ENCODE results near the gene SSNA1.
A peak's percentile ranks its signal among the peaks of the same experiment; 100 is the strongest.

SSNA1 gene

DNA sequence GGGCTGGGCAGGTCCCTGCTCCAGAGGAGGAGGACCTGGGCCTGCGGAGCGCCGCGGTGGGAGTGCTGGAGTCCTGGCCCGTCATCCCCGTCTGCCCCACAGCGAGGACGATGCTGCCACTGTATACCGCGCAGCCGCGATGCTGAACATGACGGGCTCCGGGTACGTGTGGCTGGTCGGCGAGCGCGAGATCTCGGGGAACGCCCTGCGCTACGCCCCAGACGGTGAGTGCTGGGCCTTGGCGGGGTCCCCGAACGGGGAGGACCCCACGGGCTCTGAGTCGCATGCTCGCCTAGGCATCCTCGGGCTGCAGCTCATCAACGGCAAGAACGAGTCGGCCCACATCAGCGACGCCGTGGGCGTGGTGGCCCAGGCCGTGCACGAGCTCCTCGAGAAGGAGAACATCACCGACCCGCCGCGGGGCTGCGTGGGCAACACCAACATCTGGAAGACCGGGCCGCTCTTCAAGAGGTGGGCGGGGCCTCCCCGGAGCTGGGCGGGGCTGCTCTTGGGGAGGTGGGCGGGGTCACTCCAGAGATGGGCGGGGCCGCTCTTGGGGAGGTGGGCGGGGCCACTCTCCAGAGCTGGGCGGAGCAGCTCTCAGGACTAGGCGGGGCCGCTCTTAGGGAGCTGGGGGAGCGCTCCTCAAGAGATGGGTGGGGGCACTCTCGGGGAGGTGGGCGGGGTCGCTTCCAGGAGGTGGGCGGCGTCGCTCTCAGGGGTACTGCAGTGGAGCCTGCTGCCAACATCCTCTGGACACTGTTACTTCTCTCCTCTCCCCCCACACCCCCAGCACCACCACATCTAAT, 31.7 kb upstream of the SSNA1 start:
- DNase-seq, result peak; percentile 69

DNA sequence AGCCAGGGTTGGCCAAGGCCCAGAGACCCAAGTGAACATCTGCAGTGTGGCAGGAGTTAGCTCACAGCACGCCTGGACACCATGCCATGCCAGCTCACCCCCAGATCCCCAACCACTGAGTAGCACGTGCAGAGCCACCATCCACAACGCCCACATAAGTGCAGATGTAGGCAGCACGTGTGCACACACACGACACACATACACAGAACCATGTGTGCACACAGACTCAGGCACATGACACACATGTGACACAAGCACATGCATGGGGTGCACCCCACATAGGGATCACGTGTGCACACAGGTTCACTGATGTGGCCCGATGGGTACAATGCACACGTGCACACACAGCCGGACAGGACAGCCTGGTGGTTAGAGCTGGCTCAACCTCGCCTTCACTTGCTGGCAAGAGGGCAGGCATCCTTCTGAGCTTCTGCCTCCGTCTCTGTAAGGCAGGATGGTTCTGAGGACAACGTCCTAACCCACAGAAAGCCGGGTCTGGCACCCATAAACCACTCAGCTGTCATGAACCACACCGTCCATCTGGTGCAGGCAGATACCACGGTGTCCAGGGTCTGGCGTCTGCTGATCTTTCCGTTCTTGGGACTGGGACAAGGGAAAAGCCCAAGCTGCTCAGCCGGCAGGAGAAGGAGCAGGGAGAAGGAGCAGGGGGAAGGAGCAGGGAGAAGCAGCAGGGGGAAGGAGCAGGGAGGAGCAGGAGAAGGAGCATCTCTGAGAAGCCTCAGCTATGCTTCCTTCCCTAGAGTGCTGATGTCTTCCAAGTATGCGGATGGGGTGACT, 30.7 kb upstream of the SSNA1 start:
- no peak for DNase-seq

GRCh38 chr9:137158625-137159024, 29.9 kb upstream of the SSNA1 start:
- no peak for DNase-seq

- DNase-seq, result no peak
These were observed 29.1 kb upstream of the SSNA1 start for GRCh38 chr9:137159105-137160053.

DNA sequence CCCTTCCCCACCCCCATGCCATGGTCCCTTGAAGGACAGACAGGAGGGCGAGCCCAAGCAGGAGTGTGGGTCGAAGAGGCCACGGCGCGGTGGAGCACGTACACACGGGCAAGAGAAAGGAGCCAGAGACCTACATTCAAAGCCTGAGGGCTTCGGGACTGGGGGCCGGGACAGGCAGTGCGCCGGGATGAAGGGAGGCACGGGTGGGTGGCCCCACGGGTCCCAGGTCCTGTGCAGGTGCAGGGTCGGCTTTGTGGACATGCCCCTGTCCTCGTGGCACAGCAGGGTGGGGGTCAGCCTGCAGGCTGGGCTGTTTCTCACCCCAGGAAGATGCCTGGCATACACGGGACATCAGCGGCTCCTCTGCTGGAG, 28.4 kb upstream of the SSNA1 start:
- no peak for DNase-seq

- DNase-seq, result no peak
These were observed 27.5 kb upstream of the SSNA1 start for GRCh38 chr9:137160716-137161557.

GRCh38 chr9:137161558-137162486, 26.7 kb upstream of the SSNA1 start:
- DNase-seq, result no peak

DNA sequence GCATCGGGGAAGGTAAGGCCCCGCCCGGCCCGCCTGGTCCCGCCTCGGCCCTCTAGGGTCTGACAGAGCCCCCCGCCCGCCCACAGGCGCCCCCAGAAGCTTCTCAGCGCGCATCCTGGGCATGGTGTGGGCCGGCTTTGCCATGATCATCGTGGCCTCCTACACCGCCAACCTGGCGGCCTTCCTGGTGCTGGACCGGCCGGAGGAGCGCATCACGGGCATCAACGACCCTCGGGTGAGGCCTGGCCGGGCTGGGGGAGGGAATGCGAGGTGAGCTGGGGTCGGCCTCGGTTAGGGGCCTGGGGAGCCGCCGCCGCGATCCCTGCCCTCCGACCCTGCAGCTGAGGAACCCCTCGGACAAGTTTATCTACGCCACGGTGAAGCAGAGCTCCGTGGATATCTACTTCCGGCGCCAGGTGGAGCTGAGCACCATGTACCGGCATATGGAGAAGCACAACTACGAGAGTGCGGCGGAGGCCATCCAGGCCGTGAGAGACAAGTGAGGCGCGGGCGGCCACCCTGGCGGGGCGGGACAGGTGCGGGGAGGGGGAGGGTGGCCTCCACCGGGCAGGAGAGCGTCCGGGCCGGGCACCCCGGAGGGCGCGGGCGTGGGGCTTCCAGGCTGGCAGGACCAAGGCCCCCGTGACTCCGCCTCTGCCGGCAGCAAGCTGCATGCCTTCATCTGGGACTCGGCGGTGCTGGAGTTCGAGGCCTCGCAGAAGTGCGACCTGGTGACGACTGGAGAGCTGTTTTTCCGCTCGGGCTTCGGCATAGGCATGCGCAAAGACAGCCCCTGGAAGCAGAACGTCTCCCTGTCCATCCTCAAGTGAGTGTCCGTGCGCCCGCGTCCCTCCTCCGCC, 25.7 kb upstream of the SSNA1 start:
- no peak for DNase-seq

DNA sequence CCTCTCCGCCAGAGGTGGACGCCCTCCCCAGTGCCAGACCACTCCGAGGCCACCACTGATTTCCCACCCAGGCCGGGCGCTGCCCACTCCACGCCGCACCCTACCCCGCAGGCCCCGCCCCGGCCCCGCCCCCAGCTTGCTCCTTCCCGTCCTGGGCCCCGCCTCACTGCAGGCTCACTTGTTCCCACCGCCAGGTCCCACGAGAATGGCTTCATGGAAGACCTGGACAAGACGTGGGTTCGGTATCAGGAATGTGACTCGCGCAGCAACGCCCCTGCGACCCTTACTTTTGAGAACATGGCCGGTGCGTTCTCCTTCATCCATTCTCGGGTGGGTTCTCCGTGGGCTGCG, 25.1 kb upstream of the SSNA1 start:
- DNase-seq, result no peak

- no peak for DNase-seq
These were observed 24.7 kb upstream of the SSNA1 start for GRCh38 chr9:137163805-137164204.

DNA sequence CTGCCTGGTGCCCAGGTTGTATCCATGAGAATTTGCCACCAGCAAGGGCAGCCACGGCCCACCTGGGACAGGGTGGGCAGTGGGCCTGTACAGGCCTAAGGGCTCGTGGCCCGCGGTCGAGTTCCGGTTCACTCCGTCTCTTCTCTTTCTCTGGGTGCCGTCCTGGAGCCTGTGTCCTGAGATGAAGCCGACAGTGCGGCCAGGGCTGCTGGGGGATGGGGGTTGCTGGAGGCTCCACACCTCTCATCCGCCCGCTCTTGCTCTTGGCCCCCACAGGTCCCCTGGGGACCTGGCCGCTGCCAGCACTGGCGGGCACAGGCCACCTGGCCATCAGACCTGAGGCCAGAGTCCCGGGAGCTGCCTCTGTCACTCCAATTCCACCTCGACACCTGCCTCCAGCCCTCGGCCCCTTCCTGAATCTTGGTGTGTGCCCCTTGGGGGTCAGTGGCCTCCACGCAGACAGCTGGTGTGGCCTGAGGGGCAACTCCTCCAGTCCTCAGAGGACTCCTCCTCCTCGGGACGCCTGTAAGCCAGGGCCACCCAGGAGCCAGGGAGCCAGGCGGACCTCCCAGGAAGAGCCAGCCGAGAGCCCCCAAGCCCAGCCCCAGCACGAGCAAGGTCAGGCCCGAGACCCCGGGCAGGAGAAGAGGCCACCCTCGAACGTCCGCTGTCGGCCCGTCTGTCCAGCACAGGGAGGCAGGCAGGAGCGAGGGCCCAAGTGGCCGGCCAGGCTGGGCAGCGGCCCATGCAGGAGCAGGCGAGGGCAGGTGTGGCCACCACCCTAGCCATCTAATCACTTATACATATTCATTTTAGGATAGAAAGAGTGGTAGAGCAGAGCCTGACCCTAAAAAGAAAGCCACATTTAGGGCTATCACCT, 23.9 kb upstream of the SSNA1 start:
- DNase-seq, result no peak

DNA sequence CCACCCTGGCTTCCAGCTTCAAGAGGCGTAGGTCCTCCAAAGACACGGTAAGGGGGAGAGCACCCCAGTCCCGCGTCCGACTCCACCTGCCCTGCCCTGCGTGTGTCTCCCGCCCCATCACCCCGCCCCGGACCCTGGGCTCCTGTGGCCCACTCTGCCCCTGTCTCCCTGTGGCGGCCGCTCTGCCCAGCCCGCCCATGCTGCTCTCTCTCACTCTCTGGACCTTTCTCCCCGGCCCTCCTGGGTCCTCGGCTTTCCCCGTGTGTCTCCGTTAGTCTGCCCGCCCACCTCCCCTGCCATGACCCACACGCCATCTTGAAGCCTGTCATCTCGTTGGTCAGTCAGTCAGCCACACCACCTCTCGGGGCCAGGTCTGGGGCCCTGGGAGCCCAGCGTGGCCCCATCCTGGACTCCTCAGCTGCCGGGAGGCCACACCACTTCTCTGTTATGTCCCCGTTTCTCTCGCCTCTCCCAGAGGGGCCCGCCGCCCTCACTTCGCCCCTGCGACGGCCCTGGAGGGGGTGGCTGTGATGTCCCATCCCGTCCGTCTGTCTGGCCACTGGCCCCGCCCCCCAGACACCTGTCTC, 23.1 kb upstream of the SSNA1 start:
- DNase-seq, result no peak

- no peak for DNase-seq
These were observed 21.9 kb upstream of the SSNA1 start for GRCh38 chr9:137166380-137167229.

DNA sequence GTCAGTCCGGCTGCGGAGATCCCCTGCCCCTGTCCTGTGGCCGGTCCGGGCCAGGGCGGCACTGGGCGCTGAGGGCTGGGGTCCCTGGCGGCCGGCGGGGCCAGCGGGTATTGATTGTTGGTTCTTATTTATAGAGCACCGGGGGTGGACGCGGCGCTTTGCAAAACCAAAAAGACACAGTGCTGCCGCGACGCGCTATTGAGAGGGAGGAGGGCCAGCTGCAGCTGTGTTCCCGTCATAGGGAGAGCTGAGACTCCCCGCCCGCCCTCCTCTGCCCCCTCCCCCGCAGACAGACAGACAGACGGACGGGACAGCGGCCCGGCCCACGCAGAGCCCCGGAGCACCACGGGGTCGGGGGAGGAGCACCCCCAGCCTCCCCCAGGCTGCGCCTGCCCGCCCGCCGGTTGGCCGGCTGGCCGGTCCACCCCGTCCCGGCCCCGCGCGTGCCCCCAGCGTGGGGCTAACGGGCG, 21.2 kb upstream of the SSNA1 start:
- DNase-seq, result no peak

DNA sequence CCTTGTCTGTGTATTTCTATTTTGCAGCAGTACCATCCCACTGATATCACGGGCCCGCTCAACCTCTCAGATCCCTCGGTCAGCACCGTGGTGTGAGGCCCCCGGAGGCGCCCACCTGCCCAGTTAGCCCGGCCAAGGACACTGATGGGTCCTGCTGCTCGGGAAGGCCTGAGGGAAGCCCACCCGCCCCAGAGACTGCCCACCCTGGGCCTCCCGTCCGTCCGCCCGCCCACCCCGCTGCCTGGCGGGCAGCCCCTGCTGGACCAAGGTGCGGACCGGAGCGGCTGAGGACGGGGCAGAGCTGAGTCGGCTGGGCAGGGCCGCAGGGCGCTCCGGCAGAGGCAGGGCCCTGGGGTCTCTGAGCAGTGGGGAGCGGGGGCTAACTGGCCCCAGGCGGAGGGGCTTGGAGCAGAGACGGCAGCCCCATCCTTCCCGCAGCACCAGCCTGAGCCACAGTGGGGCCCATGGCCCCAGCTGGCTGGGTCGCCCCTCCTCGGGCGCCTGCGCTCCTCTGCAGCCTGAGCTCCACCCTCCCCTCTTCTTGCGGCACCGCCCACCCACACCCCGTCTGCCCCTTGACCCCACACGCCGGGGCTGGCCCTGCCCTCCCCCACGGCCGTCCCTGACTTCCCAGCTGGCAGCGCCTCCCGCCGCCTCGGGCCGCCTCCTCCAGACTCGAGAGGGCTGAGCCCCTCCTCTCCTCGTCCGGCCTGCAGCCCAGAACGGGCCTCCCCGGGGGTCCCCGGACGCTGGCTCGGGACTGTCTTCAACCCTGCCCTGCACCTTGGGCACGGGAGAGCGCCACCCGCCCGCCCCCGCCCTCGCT, 20.5 kb upstream of the SSNA1 start:
- no peak for DNase-seq

DNA sequence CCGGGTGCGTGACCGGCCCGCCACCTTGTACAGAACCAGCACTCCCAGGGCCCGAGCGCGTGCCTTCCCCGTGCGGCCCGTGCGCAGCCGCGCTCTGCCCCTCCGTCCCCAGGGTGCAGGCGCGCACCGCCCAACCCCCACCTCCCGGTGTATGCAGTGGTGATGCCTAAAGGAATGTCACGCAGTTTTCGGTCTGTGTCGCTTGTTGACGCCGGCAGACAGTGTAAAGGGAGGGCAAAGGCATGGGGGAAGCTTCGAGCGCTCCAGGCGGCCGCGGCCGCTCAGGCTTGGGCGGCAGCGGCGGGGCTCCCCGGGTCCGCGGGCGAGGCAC, 19.9 kb upstream of the SSNA1 start:
- no peak for DNase-seq
